ENCODE results near the gene ZNF846. TPM values are rescaled to one million over a fixed set of nuclear protein-coding genes. Genes with fewer than 3 reads are reported as not detected.

The ZNF846 gene
- polyA plus RNA-seq, 4 donors: 16.1 to 23.4 (median 17.8) TPM

Other genes starting within 250 kb of the ZNF846 start
- 10 to 100 TPM; 19.8 to 25.1 (median 22.8) TPM for gene ZNF426, start 230.1 kb downstream of the ZNF846 start, polyA plus RNA-seq (ENCODE audit: insufficient read length in 4 of 4)
- 10 to 100 TPM; 14.4 to 16.0 (median 15.6) TPM for gene ZNF121, start 184.2 kb downstream of the ZNF846 start, polyA plus RNA-seq (ENCODE audit: insufficient read length in 4 of 4)
- 10 to 100 TPM; 52.6 to 63.7 (median 60.3) TPM for gene ZNF561, start 147.5 kb downstream of the ZNF846 start, polyA plus RNA-seq (ENCODE audit: insufficient read length in 4 of 4)
- gene ZNF562, start 93.6 kb downstream of the ZNF846 start, polyA plus RNA-seq (ENCODE audit: insufficient read length in 4 of 4): 10 to 100 TPM; 20.4 to 26.5 (median 24.0) TPM
- gene FBXL12, start 50.3 kb upstream of the ZNF846 start, polyA plus RNA-seq (ENCODE audit: insufficient read length in 4 of 4): 10 to 100 TPM; 28.7 to 31.5 (median 29.3) TPM
- 100 to 1,000 TPM; 255 to 326 (median 294) TPM for gene UBL5, start 59.2 kb upstream of the ZNF846 start, polyA plus RNA-seq (ENCODE audit: insufficient read length in 4 of 4)
- gene PIN1, start 66.6 kb upstream of the ZNF846 start, polyA plus RNA-seq (ENCODE audit: insufficient read length in 4 of 4): 10 to 100 TPM; 47.0 to 86.1 (median 55.3) TPM
- 10 to 100 TPM; 16.1 to 29.2 (median 18.0) TPM for gene OLFM2, start 167.8 kb upstream of the ZNF846 start, polyA plus RNA-seq (ENCODE audit: insufficient read length in 4 of 4)
- gene COL5A3, start 241.8 kb upstream of the ZNF846 start, polyA plus RNA-seq (ENCODE audit: insufficient read length in 4 of 4): 1 to 10 TPM in 1 of 4 donors, under 1 TPM in 3; 0.73 to 3.1 (median 0.85) TPM
- gene RDH8, start 244.7 kb upstream of the ZNF846 start, polyA plus RNA-seq (ENCODE audit: insufficient read length in 4 of 4): under 1 TPM in 1 of 4 donors, not detected in 3; 0.10 TPM

Data from right renal pelvis (tissue), 4 donors.